CD4-positive, CD25-positive, alpha-beta regulatory T cell (primary cell): ENCODE results near the gene NR2C1. TPM values are rescaled to one million over a fixed set of nuclear protein-coding genes. Genes with fewer than 3 reads are reported as not detected.
A peak's percentile ranks its signal among the peaks of the same experiment; 100 is the strongest.

ENCODE experiments used
- ATAC-seq, 2 donors: fragments of 150-1000 bp; cut with Tn5 transposase; one replicate each; pipeline ENCODE4 v1.10.0; 2021; ENCODE audit warnings: low read depth in 2 of 2, moderate number of reproducible peaks in 2 of 2, moderate library complexity in 1 of 2
- DNase-seq, 3 donors: peaks; one replicate each; pipeline versions ENCODE4 v3.0.0 to v3.0.0-alpha.2; 2012 to 2022; ENCODE audit warnings: mixed read lengths in 1 of 3
- H3K27ac ChIP-seq: one replicate; pipeline ENCODE4 v1.7.0; 2013; ENCODE audit warnings: mild to moderate bottlenecking, low read length; ENCODE audit not compliant: insufficient read depth, poor library complexity, severe bottlenecking
- H3K27me3 ChIP-seq: one replicate; pipeline ENCODE4 v1.7.0; 2013; ENCODE audit warnings: low read length; ENCODE audit not compliant: control insufficient read depth, insufficient read depth
- H3K36me3 ChIP-seq: one replicate; pipeline ENCODE4 v1.7.0; 2013; ENCODE audit warnings: mild to moderate bottlenecking, low read length, moderate library complexity; ENCODE audit not compliant: control insufficient read depth, insufficient read depth
- H3K4me1 ChIP-seq: 2 replicates; pipeline ENCODE4 v1.7.0; 2013; ENCODE audit warnings: mild to moderate bottlenecking, low read length; ENCODE audit not compliant: insufficient read depth, control insufficient read depth, poor library complexity, severe bottlenecking
- H3K4me3 ChIP-seq: one replicate; pipeline ENCODE4 v1.7.0; 2013; ENCODE audit warnings: low read depth, mild to moderate bottlenecking, low read length, moderate library complexity
- H3K9me3 ChIP-seq, 2 experiments: 1 replicate in 1 of 2; 2 replicates in 1 of 2; pipeline ENCODE4 v1.7.0; 2013; ENCODE audit warnings: low read length in 2 of 2, mild to moderate bottlenecking in 1 of 2, moderate library complexity in 1 of 2; ENCODE audit not compliant: control insufficient read depth in 2 of 2
- H3K27ac Mint-ChIP-seq, 3 donors: one replicate each; pipeline ENCODE4 v1.8.0; 2020 to 2022; ENCODE audit warnings: mild to moderate bottlenecking in 3 of 3, mixed read lengths in 3 of 3, moderate library complexity in 2 of 3
- H3K27me3 Mint-ChIP-seq: one replicate; pipeline ENCODE4 v1.8.0; 2022; ENCODE audit warnings: mild to moderate bottlenecking, mixed read lengths
- H3K36me3 Mint-ChIP-seq: one replicate; pipeline ENCODE4 v1.8.0; 2020; ENCODE audit warnings: mixed read lengths
- H3K4me1 Mint-ChIP-seq, 4 donors: one replicate each; pipeline ENCODE4 v1.8.0; 2020 to 2022; ENCODE audit warnings: mixed read lengths in 4 of 4, mild to moderate bottlenecking in 1 of 4
- H3K4me3 Mint-ChIP-seq, 4 donors: one replicate each; pipeline ENCODE4 v1.8.0; 2020 to 2022; ENCODE audit warnings: mild to moderate bottlenecking in 4 of 4, mixed read lengths in 4 of 4, moderate library complexity in 3 of 4
- H3K9me3 Mint-ChIP-seq, 7 donors: one replicate each; pipeline ENCODE4 v1.8.0; 2020 to 2022; ENCODE audit warnings: mixed read lengths in 7 of 7, mild to moderate bottlenecking in 3 of 7, moderate library complexity in 2 of 7
- polyA plus RNA-seq, 4 donors: library from polyadenylated mRNA; unstranded; fragments of 300-500 nt; fragmentation: Illumina TruSeq; gene quantifications; one replicate each; pipeline ENCODE4 v1.2.3, GENCODE V29; 2021
- total RNA-seq: library from RNA; stranded (reverse); gene quantifications from one replicate; pipeline ENCODE4 v1.2.3, GENCODE V29; 2022

The NR2C1 gene
- total RNA-seq: 58.3 TPM
- polyA plus RNA-seq: 1 to 10 TPM; 6.1 to 9.9 (median 9.4) TPM

- Histone ChIP-seq H3K4me1 (peaks cover 6% of the 10 kb centered on the region), H3K4me3 (peak within 1 kb of the TSS; percentile 84), H3K27ac (peak within 1 kb of the TSS; percentile 71), H3K27me3 (no peaks in the 10 kb centered on the region), H3K9me3 (no peaks in the 10 kb centered on the region), H3K36me3 (no peaks in the 10 kb centered on the region)
- Mint-ChIP-seq H3K9me3 (no peaks in the 10 kb centered on the region), H3K27me3 (peaks cover 8% of the 10 kb centered on the region), H3K27ac (peak within 1 kb of the TSS; percentile 90 to 93 (median 92)), H3K4me1 (peaks cover 4 to 33% (median 20%) of the 10 kb centered on the region in 4 donors), H3K4me3 (peak within 1 kb of the TSS; percentile 96 to 99 (median 97)), H3K36me3 (no peaks in the 10 kb centered on the region)
- DNase-seq (peak; percentile 89 to 96 (median 94)), ATAC-seq (peak; percentile 99)
Measured at GRCh38 chr12:95072900-95073697, at the start of gene NR2C1. Gene NR2C1, minus strand, starts transcription at chr12:95073618. Its CDS starts 6,234 bp downstream, at chr12:95067384.

- DNase-seq (no peak), ATAC-seq (no peak)
- Mint-ChIP-seq H3K9me3 (no peaks in the 10 kb centered on the region), H3K4me1 (peaks cover 0 to 6% (median 0%) of the 10 kb centered on the region in 4 donors), H3K4me3 (no peak overlapping the region), H3K36me3 (no peaks in the 10 kb centered on the region), H3K27ac (no peak overlapping the region), H3K27me3 (no peaks in the 10 kb centered on the region)
- no peak overlapping the region for H3K27ac ChIP-seq
- H3K27me3 ChIP-seq: no peaks in the 10 kb centered on the region
- no peaks in the 10 kb centered on the region for H3K9me3 ChIP-seq
- H3K4me3 ChIP-seq: no peak overlapping the region
- no peaks in the 10 kb centered on the region for H3K36me3 ChIP-seq
- no peaks in the 10 kb centered on the region for H3K4me1 ChIP-seq
Measured at GRCh38 chr12:95118788-95119179, 45.4 kb upstream of the NR2C1 start.

GRCh38 chr12:95118138-95118787, 44.8 kb upstream of the NR2C1 start:
- H3K36me3 ChIP-seq: no peaks in the 10 kb centered on the region
- DNase-seq (no peak), ATAC-seq (no peak)
- no peaks in the 10 kb centered on the region for H3K9me3 ChIP-seq
- Mint-ChIP-seq H3K27ac (no peak overlapping the region), H3K36me3 (no peaks in the 10 kb centered on the region), H3K27me3 (no peaks in the 10 kb centered on the region), H3K9me3 (no peaks in the 10 kb centered on the region), H3K4me1 (peaks cover 0 to 6% (median 0%) of the 10 kb centered on the region in 4 donors), H3K4me3 (no peak overlapping the region)
- no peak overlapping the region for H3K27ac ChIP-seq
- no peak overlapping the region for H3K4me3 ChIP-seq
- no peaks in the 10 kb centered on the region for H3K27me3 ChIP-seq
- H3K4me1 ChIP-seq: no peaks in the 10 kb centered on the region

- peak; percentile 73 to 84 for ATAC-seq
- no peak overlapping the region for H3K27ac Mint-ChIP-seq
- Histone ChIP-seq H3K27ac (no peak overlapping the region), H3K36me3 (no peaks in the 10 kb centered on the region), H3K4me3 (no peak overlapping the region), H3K4me1 (no peaks in the 10 kb centered on the region), H3K9me3 (no peaks in the 10 kb centered on the region), H3K27me3 (no peaks in the 10 kb centered on the region)
- peak; percentile 44 to 71 (median 69) for DNase-seq
- H3K4me1 Mint-ChIP-seq: peaks cover 0 to 6% (median 0%) of the 10 kb centered on the region in 4 donors
- H3K27me3 Mint-ChIP-seq: no peaks in the 10 kb centered on the region
- H3K4me3 Mint-ChIP-seq: no peak overlapping the region
- no peaks in the 10 kb centered on the region for H3K9me3 Mint-ChIP-seq
- no peaks in the 10 kb centered on the region for H3K36me3 Mint-ChIP-seq
Measured at GRCh38 chr12:95117178-95117599, 43.8 kb upstream of the NR2C1 start.

GRCh38 chr12:95116773-95117172, 43.4 kb upstream of the NR2C1 start:
- Histone ChIP-seq H3K27me3 (no peaks in the 10 kb centered on the region), H3K27ac (no peak overlapping the region), H3K4me1 (no peaks in the 10 kb centered on the region), H3K4me3 (no peak overlapping the region), H3K36me3 (no peaks in the 10 kb centered on the region), H3K9me3 (no peaks in the 10 kb centered on the region)
- DNase-seq: peak in 1 of 3 donors; percentile 38
- no peaks in the 10 kb centered on the region for H3K27me3 Mint-ChIP-seq
- ATAC-seq: peak; percentile 20 to 49
- H3K4me1 Mint-ChIP-seq: peaks cover 0 to 6% (median 0%) of the 10 kb centered on the region in 4 donors
- no peak overlapping the region for H3K27ac Mint-ChIP-seq
- H3K4me3 Mint-ChIP-seq: no peak overlapping the region
- H3K36me3 Mint-ChIP-seq: no peaks in the 10 kb centered on the region
- H3K9me3 Mint-ChIP-seq: no peaks in the 10 kb centered on the region

- no peak overlapping the region for H3K4me3 Mint-ChIP-seq
- no peaks in the 10 kb centered on the region for H3K9me3 Mint-ChIP-seq
- DNase-seq (no peak), ATAC-seq (no peak)
- Histone ChIP-seq H3K27ac (no peak overlapping the region), H3K4me3 (no peak overlapping the region), H3K9me3 (no peaks in the 10 kb centered on the region), H3K36me3 (no peaks in the 10 kb centered on the region), H3K4me1 (no peaks in the 10 kb centered on the region), H3K27me3 (no peaks in the 10 kb centered on the region)
- H3K36me3 Mint-ChIP-seq: no peaks in the 10 kb centered on the region
- no peak overlapping the region for H3K27ac Mint-ChIP-seq
- H3K27me3 Mint-ChIP-seq: no peaks in the 10 kb centered on the region
- H3K4me1 Mint-ChIP-seq: peaks cover 0 to 6% (median 0%) of the 10 kb centered on the region in 4 donors
Measured at GRCh38 chr12:95116341-95116740, 42.9 kb upstream of the NR2C1 start.

GRCh38 chr12:95115641-95116040, 42.2 kb upstream of the NR2C1 start:
- H3K4me3 ChIP-seq: no peak overlapping the region
- no peak overlapping the region for H3K27ac ChIP-seq
- H3K4me1 ChIP-seq: no peaks in the 10 kb centered on the region
- Mint-ChIP-seq H3K4me1 (peaks cover 0 to 6% (median 0%) of the 10 kb centered on the region in 4 donors), H3K36me3 (no peaks in the 10 kb centered on the region), H3K4me3 (no peak overlapping the region), H3K27ac (no peak overlapping the region), H3K27me3 (no peaks in the 10 kb centered on the region), H3K9me3 (no peaks in the 10 kb centered on the region)
- ATAC-seq: no peak
- no peaks in the 10 kb centered on the region for H3K9me3 ChIP-seq
- no peak for DNase-seq
- H3K27me3 ChIP-seq: no peaks in the 10 kb centered on the region
- H3K36me3 ChIP-seq: no peaks in the 10 kb centered on the region
